Retinal pigment epithelial cell (primary cell): ENCODE measurements around the gene ALK.

ENCODE experiments used
- DNase-seq: peaks from one replicate; pipeline ENCODE4 v3.0.0-alpha.2; 2010; ENCODE audit warnings: low read depth
- H3K4me3 ChIP-seq: 2 replicates; pipeline ENCODE4 v1.5.1; 2011; ENCODE audit warnings: mild to moderate bottlenecking, low read length, control low read depth, moderate library complexity
- CTCF ChIP-seq: conservative IDR thresholded peaks from 2 replicates; pipeline ENCODE4 v1.5.1; 2011; ENCODE audit warnings: low read depth, low read length, control low read depth, inconsistent platforms

ALK gene

GRCh38 chr2:29579495-29580169 is 341.8 kb downstream of the ALK start:
- TF ChIP-seq CTCF: no peak
- no peak overlapping the region for H3K4me3 ChIP-seq
- DNase-seq: no peak

GRCh38 chr2:29578084-29578598 is 343.2 kb downstream of the ALK start:
- no peak overlapping the region for H3K4me3 ChIP-seq
- TF ChIP-seq CTCF: no peak
- no peak for DNase-seq

GRCh38 chr2:29576231-29576630 is 345.2 kb downstream of the ALK start:
- no peak for TF ChIP-seq CTCF
- H3K4me3 ChIP-seq: no peak overlapping the region
- no peak for DNase-seq

- DNase-seq: no peak
- no peak overlapping the region for H3K4me3 ChIP-seq
- TF ChIP-seq CTCF: no peak
These were observed 346.0 kb downstream of the ALK start for GRCh38 chr2:29575370-29575890.

- no peak overlapping the region for H3K4me3 ChIP-seq
- no peak for DNase-seq
- no peak for TF ChIP-seq CTCF
These were observed 347.8 kb downstream of the ALK start for GRCh38 chr2:29573612-29574011.

GRCh38 chr2:29573147-29573546 is 348.2 kb downstream of the ALK start:
- TF ChIP-seq CTCF: no peak
- no peak overlapping the region for H3K4me3 ChIP-seq
- DNase-seq: no peak

GRCh38 chr2:29570539-29570938 is 350.8 kb downstream of the ALK start:
- no peak for TF ChIP-seq CTCF
- no peak overlapping the region for H3K4me3 ChIP-seq
- no peak for DNase-seq
